HG03521 (cell line): ENCODE results near the gene C5orf15.
"Not testable (repeated sequence)": the region's sequence is repeated elsewhere in the genome, so short reads cannot be mapped to it uniquely, and the experiment has no call there.

Experiments used
- ATAC-seq: cut with Tn5 transposase; IDR thresholded peaks from one replicate; pipeline ENCODE4 v1.9.1; 2021; ENCODE audit warnings: mild to moderate bottlenecking, moderate library complexity; ENCODE audit not compliant: unreplicated experiment

Gene C5orf15

DNA sequence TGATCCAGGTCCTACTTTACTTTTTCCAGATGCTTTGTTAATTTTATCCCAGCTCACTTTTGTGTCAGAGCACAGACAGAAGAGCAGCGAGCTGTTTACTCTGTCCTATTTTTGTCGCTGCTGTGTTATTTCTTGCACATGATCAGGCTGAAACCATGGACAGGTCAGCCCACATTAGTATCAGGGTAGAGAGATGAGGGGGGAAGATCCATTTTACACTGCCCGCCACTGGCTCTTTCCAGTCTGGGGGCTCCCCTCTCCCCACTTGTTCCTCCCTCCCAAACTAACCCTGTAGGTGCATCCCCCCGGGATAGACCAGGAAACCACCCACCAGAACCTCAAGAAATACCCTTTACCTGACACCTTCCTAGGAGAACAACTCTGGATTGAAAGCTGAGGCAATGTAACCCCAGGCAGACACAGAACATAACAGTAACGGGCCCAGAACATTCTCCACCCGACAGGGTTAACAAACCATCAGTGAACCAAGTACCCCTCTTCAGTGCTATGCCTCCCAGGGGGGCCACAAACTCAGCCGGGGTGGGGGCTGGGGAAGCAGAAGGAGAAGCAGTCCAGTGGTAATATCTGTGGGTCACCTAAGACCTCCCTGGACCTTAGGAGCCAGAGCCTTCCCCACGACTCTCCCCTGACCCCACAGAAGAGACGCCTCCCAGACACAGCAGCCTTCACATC lies 26.0 kb upstream of the C5orf15 start:
- no peak for ATAC-seq

DNA sequence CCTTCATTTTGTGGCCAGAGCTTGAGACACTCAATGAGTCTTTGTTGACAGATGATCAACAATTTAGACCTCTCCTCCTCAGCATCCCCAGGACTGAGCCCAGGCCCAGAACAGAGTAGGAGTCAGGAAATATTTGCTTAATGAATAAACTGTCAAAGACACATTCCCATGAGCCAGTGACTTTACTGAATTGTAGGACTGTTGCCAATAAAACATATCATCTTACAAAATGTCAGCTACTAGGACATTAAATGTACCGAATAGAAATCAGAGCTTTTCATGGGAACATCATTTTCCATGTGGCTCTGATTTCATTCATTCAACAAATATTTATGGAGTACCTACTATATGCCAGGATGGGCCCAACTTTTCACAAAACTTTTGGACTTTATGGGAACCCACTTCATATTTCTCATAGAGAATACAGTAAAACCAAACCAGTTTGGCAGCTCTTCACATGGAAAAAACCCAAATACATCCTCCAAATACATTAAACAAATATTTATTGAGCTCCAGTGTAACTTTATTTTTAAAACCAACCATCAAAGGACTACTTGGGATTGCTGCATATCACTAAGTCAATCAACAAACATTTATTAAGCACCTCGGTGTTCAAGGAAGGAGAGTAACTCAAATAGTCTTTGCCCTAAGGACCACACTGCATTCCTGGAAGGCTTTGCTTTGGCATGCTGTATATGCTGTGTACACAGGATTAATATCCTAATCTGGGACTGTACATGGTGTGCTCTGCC lies 24.9 kb upstream of the C5orf15 start:
- ATAC-seq, result no peak

DNA sequence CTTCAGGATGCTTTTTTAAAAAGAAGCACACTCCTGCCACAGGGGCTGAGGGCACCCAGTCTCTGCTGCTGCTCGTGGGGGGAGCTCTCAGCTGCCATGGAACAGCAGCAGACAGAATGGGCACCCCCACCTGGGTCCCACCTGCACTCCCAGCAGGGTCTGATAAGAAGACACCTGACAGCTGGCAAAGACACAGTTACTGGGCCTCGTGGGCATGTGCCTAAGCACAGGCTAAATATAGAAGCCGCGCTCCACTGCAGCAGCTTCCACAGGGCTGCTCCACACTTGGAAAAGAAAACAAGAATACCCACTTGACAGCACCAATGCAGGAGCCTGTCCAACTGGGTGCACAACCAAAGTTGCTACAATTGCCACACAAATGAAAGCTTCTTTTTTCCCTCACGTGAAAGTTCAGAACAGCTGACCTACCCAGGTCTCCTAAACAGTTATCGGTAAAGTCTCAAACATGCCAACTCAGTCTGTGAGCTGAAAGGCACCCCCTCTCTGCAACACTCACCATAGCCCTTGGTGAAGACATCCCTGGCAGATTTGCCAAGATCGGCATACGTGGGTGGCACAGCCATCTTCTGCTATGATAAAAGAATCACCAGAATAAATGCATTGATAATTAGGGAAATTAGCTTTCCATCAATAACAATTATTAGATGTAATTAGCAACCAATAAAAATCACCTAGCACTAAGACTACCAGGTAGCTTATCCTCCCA lies 24.2 kb upstream of the C5orf15 start:
- ATAC-seq, result no peak

DNA sequence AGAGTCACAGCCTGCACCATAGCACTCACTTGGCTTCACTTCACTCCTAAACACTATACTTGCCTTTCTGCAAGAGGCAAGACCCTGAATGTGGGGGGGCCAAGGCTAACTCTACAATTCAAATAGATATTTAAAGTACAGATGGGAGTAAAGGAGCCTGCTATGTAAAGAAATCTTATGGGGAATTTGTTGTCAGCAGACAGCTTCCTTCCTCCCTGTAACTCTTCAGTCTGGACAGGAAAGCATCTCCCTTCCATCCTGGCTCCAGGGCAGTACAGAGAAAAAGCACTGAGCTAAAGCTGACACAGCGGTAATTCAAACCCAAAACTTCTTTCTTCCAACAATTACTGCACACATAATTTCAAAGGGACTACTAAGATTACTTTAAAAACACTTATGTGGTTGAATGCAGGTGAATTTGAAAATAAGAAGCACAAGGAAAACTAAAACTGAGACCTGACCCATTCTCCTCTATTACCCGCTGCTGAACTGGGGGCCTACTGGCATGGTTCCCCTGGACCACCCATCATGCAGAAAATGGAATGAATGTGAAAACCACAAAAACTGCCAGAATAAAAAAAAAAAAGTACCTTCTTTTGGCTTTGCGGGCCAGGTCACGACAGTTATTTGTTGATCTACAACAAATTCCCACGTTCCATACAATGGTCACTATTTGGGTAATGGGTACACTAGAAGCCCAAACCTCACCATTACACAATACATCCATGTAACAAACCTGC lies 22.9 kb upstream of the C5orf15 start:
- ATAC-seq, result no peak

DNA sequence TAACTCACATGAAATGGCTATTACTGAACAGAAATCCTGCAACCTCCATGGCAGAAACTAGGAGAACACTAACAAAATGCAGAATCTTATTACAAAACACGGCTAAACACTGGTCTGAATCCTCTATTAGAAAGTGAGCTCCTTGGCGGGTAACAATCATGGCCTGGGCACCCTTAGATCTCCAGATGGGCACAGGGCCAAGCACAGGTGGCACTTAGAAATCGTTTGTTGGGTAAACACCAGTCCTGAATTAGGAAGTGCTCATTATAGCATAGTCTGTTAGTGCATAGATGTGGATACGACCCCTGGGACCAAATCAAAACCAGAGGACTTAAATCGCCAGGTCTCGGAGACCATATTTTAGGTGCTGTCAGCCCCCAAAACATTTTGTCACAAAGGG lies 22.0 kb upstream of the C5orf15 start:
- ATAC-seq, result no peak

DNA sequence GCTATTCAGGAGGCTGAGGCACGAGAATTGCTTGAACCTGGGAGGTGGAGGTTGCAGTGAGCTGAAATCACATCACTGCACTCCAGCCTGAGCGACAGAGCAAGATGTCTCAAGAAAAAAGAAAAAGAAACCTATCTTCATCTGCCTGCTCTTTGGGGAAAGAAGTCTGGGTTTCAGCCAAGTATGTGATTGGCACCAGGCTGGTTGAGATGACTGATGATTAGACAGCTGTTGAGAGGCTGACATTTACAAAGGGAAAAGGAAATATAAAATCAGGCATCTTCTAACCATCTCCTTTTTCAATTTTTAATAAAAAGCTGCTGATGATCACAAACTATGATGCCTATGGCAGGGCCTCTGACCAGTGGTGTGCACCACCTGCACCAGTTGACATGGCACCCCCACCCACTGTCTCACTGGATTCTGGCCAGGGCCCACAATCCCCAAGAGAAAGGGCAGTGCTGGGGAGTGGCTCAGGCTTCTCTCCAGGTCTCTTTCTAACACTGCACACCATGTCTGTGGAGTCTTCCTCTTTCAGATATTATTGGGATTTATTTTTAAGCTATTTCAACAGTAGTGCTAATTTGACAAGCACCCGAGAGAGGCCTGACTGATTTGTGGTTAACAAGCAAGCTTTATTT lies 17.2 kb upstream of the C5orf15 start:
- ATAC-seq, result no peak

DNA sequence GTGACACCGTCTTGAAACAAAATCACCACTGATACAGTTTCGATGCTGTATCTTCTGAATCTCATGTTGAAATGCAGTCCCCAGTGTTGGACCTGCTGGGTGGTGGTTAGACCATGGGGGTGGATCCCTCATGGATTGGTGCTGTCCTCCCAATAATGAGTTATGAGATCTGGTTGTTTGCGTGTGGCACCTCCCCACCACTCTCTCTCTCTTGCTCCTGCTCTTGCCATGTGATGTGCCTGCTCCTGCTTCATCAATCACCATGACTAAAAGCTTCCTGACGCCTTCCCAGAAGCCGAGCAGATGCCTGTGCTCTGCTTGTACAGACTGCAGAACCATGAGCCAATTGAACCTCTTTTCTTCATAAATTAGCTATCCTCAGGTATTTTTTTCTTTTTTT lies 15.2 kb upstream of the C5orf15 start:
- ATAC-seq, result no peak

DNA sequence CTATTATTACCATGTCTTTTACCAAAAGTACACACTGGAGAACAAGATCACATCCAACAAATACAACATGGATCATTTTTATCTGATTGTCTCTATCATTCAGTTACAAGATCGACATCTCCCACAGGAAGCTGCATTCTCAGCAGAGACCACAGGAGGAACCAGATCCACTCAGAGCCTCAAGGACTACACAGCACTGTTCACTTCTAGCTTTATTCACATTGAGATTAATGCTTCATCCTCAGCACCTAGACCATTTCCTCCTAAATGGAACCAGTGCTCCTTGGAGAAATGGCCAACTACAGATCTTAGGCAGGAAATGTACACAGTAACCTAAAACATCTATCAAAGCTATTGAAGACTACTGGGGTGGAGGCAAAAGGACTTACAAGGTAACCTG lies 13.3 kb upstream of the C5orf15 start:
- ATAC-seq, result no peak

DNA sequence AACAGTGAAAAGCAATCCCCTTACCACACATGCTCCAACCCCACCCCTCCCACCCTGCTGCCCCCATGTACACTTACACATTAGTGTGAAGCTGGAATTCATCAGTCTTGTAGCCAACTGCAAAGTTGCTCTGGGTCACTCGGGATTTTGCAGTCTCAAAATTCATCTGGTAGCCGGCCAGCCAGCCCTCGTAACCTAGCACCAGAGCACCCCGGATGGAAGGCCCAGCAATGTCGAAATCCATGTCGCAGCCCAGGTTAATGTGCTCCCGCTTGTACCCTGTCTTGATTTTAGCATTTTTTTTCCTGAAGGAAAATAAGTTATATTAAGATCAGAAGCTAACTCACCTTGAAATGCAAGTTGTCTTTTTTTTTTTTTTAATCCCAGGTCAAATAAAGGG lies 12.2 kb upstream of the C5orf15 start:
- no peak for ATAC-seq

DNA sequence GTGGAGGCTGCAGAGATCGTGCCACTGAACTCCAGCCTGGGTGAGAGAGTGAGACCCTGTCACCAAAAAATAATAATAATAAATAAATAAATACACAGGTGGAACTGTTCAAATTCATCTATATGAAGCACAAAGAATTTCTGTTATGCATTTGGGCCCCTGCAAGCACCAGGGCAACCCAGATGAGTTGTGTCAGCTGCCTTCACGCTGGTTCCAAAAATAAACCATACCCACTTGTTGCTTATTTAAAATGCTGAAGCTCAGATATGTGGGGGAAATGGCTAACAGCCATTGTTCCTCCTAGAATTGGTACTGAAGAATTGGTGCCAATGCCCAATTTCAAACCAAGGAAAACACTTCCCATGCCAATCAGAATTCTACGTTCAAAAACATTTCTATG lies 10.5 kb upstream of the C5orf15 start:
- no peak for ATAC-seq

DNA sequence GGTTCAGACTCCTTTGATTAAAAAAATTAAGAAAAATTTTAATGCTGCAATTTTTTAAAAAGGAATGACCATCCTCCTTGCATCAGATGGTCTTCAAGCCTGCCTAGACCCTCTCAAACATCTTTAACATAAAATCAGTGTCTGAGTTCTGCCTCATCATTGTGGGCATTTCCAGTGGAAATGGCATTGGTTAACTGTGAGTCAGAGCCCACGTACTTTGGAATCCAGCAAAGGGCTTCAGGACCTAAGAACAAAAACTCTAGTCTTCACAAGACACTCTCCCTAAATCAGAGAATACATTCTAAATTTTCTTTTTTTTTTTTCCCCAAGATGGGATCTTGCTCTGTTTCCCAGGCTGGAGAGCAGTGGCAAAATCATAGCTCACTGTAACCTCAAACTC lies 9.4 kb upstream of the C5orf15 start:
- ATAC-seq, result no peak

DNA sequence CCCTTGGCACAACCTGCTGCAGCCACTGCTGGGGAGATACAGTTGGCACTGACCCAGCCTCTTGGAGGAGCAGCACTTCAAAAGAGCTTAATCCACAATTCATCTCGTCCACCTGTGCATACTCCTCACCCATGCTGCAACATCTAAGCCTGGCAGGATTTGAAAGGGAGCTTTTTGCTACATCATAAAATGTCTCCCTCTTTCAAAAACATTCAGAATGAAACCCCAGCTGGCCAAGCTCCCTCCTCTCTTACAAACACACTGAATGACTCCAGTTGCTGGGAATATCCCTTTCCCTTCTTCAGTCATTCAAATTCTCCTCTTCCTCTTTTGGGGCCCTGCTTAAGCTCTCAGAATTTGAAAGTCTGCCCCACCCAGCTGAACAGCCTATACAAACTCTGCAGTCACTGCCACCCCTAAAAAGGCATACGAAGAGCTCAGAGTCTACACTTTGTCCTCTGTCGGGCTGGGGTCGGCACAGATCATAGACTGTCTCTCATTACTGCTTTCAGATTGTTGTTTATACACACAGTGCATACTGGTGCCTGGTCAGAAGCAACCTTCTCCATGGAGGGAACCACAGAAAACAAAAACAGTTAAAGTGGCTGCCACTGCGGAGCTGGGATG lies 8.8 kb upstream of the C5orf15 start:
- no peak for ATAC-seq

DNA sequence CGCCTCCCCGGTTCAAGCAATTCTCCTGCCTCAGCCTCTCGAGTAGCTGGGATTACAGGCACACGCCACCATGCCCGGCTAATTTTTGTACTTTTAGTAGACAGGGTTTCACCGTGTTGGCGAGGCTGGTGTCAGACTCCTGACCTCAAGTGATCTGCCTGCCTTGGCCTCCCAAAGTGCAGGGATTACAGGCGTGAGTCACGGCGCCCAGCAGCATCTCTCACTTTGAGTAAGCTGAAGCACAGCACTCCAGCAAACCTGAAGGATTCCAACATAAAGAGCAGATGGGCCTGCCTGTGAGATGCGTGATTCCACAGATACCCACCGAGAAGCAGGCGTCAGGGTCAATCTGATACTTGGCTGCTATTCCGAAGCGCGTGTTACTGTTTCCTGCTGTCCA lies 7.1 kb upstream of the C5orf15 start:
- not testable (repeated sequence) for ATAC-seq

DNA sequence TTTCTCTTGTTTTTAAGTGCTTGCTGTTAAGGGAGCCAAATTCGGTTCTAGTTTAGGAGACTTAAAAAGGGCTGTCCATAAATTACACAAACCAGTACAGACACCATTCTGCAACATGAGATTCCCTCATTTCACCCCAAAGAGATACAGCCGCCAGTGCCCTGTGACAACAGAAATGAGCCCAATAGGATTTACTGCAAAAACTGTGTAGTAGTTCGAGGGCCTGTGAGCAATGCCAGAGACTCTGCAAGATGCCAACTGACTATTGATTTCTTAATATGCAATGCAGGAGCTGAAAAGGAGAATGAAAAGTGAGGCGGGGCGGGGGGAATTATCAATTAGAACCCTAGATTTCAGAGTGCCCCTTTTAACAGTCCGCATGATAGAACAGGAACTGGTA lies 5.7 kb upstream of the C5orf15 start:
- ATAC-seq, result no peak

DNA sequence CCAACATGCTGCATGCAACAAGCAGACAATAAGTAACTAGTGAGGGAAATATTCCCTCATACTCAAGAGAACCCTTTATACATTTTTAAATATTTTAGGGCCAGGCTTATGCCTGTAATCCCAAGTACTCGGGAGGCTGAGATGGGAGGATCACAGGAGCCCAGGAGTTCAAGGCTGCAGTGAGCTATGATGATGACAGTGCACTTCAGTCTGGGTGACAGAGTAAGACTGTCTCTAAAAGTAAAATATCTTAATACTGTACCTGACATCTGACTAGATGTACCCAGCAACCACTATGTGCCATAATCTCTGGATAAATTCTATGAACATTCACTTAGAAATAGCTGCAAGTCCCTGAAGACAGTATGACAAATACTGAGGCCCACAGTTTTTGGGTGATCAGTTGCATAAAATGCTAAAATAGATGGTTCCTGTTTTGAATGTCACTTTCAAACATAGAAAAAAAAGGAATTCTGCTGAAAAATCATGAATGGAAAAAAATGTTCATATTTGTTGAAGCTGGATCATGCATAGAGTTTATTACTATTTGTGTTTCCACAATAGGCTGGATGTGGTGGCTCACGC lies 2.0 kb upstream of the C5orf15 start:
- no peak for ATAC-seq

DNA sequence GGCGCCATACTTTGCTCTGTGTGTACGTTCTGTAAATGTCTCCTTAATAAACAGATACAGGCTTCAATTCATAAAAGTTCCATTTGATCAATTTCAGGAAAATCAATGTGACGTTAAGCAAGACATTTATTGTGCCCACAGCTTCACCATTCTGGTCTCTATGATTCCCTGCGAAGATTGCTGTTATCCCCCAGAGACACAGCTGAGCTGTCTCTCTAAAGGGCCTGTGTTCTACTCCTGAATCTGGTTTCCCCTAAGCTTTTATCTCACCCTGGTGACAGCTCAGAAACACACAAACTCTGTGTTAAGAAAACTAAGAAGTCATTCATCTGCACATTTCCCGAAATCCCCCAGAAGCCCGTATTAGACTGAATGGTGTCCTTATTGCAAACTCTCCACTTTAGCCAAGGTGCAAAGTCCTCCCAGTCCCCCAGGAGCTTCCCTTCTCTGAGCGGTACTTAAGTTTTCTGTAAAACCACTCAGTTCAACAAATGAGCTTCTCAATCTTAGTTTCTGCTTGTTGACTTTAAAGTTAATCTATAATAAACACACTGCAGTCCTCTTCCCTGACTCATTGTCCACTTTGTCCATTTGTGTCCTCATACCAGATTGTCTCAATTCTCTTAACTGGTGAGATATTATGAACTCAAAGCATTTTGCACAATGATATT lies 1.4 kb upstream of the C5orf15 start:
- no peak for ATAC-seq

DNA sequence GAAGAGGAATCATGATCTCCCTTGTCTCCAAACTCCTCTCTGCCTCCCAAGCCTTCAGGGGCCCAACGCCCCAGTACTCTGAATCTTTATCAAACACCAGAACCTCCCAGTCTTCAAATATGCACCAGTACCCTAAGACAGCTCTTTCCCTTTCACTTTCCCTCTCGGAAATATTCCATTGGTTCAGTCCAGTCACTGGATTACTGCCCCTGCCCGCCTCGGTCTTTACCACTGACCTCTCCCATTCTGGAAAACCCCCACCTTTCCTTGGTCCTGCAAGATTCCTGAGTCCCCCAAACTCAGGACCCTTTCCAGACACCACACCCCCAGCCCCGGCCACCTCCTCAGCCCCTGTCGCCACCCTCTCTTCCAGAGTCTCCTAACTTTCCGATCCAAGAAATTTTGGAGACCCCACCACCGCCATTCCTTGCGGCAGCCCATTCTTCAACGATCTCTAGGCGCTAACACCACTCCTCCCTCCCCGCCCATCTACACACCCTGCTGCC lies 674 bp downstream of the C5orf15 start:
- ATAC-seq, result no peak

DNA sequence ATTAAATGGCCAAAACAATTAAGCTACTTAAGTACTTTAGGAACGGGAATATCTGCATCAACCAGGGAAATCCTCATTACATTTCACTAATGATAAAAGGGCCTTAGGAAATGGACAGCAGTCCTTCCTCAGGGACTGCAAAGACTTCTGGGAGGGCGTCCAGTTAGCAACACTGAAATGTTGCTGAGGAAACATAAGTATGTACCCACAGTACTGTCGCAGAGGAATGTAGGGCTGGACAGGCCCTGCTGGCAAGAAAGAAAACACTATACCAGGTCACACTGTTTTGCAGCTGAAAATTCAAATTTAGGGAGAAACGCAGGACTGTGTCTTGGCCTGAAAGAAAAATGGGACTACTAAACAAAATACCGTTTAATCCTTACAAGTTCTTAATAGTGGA lies 1.3 kb downstream of the C5orf15 start:
- ATAC-seq, result no peak

DNA sequence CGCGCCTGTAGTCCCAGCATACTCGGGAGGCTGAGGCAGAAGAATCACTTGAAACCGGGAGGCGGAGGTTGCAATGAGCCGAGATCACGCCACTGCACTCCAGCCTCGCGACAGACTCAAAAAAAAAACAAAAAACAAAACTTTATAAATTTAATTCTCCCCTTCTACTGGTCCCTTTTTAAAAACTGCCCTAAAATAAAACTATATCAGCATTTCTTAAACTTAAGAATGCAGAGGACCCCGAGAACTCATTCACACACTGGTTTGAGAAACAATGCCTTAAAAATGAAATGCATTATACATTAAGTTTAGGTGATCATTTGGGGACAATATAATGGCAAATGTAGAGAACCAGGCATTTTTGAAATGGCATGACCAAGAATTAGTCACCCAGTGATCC lies 2.3 kb downstream of the C5orf15 start:
- no peak for ATAC-seq
